Duodenal mucosa (tissue), 2 donors: ENCODE measurements around the gene MEGF8.
"Not testable (repeated sequence)": the region's sequence is repeated elsewhere in the genome, so short reads cannot be mapped to it uniquely, and the experiment has no call there.

Experiments
- H3K27ac ChIP-seq: one replicate; pipeline ENCODE4 v1.7.0; 2013; ENCODE audit warnings: low read depth, low read length
- H3K27me3 ChIP-seq, 2 donors: one replicate each; pipeline ENCODE4 v1.7.0; 2013; ENCODE audit warnings: low read length in 2 of 2, control low read depth in 1 of 2; ENCODE audit not compliant: insufficient read depth in 2 of 2, control insufficient read depth in 1 of 2
- H3K36me3 ChIP-seq, 2 donors: one replicate each; pipeline ENCODE4 v1.7.0; 2013; ENCODE audit warnings: low read length in 2 of 2, control low read depth in 1 of 2; ENCODE audit not compliant: insufficient read depth in 2 of 2, control insufficient read depth in 1 of 2
- H3K4me1 ChIP-seq, 2 donors: one replicate each; pipeline ENCODE4 v1.7.0; 2013; ENCODE audit warnings: low read length in 2 of 2, control low read depth in 1 of 2; ENCODE audit not compliant: insufficient read depth in 2 of 2, control insufficient read depth in 1 of 2
- H3K4me3 ChIP-seq, 2 donors: one replicate each; pipeline ENCODE4 v1.7.0; 2013; ENCODE audit warnings: low read length in 2 of 2, low read depth in 1 of 2
- H3K9ac ChIP-seq, 2 donors: one replicate each; pipeline ENCODE4 v1.7.0; 2013; ENCODE audit warnings: low read length in 2 of 2, low read depth in 1 of 2
- H3K9me3 ChIP-seq, 2 donors: one replicate each; pipeline ENCODE4 v1.7.0; 2013; ENCODE audit warnings: low read length in 2 of 2, control low read depth in 1 of 2; ENCODE audit not compliant: control insufficient read depth in 1 of 2

The MEGF8 gene

GRCh38 chr19:42330241-42330711, 4.8 kb downstream of the MEGF8 start:
- Histone ChIP-seq H3K9me3 (no peaks in the 10 kb centered on the region), H3K4me3 (no peak overlapping the region), H3K27ac (no peak overlapping the region), H3K27me3 (no peaks in the 10 kb centered on the region), H3K9ac (no peak overlapping the region), H3K36me3 (peaks cover 0 to 3% of the 10 kb centered on the region in 2 donors), H3K4me1 (peaks cover 6 to 14% of the 10 kb centered on the region in 2 donors)

GRCh38 chr19:42331333-42331732, 5.9 kb downstream of the MEGF8 start:
- H3K27ac ChIP-seq, result not testable (repeated sequence)

GRCh38 chr19:42332059-42332458, 6.6 kb downstream of the MEGF8 start:
- H3K4me1 ChIP-seq, result peaks cover 0 to 5% of the 10 kb centered on the region in 2 donors
- no peaks in the 10 kb centered on the region for H3K27me3 ChIP-seq
- H3K4me3 ChIP-seq, result no peak overlapping the region
- H3K36me3 ChIP-seq, result peaks cover 0 to 16% of the 10 kb centered on the region in 2 donors
- H3K9ac ChIP-seq, result no peak overlapping the region
- no peaks in the 10 kb centered on the region for H3K9me3 ChIP-seq
- H3K27ac ChIP-seq, result no peak overlapping the region

More at GRCh38 chr19:42331333-42331732, 5.9 kb downstream of the MEGF8 start:
- not testable (repeated sequence) for H3K36me3 ChIP-seq, H3K27me3 ChIP-seq, H3K4me3 ChIP-seq, H3K9me3 ChIP-seq, H3K9ac ChIP-seq
- peaks cover 2 to 11% of the 10 kb centered on the region in 2 donors for H3K4me1 ChIP-seq

GRCh38 chr19:42333018-42333417, 7.6 kb downstream of the MEGF8 start:
- Histone ChIP-seq H3K9me3 (no peaks in the 10 kb centered on the region), H3K36me3 (peaks cover 0 to 18% of the 10 kb centered on the region in 2 donors), H3K27ac (no peak overlapping the region), H3K27me3 (no peaks in the 10 kb centered on the region), H3K9ac (no peak overlapping the region), H3K4me3 (no peak overlapping the region), H3K4me1 (no peaks in the 10 kb centered on the region)

GRCh38 chr19:42333975-42334696, 8.7 kb downstream of the MEGF8 start:
- Histone ChIP-seq H3K9ac (no peak overlapping the region), H3K4me3 (no peak overlapping the region), H3K36me3 (peaks cover 0 to 18% of the 10 kb centered on the region in 2 donors), H3K9me3 (no peaks in the 10 kb centered on the region), H3K27ac (no peak overlapping the region), H3K4me1 (no peaks in the 10 kb centered on the region), H3K27me3 (no peaks in the 10 kb centered on the region)

GRCh38 chr19:42334697-42335373, 9.4 kb downstream of the MEGF8 start:
- Histone ChIP-seq H3K4me3 (no peak overlapping the region), H3K9me3 (no peaks in the 10 kb centered on the region), H3K36me3 (peaks cover 0 to 18% of the 10 kb centered on the region in 2 donors)

GRCh38 chr19:42335374-42335936, 10.0 kb downstream of the MEGF8 start:
- Histone ChIP-seq H3K27me3 (no peaks in the 10 kb centered on the region), H3K27ac (no peak overlapping the region), H3K36me3 (peaks cover 0 to 18% of the 10 kb centered on the region in 2 donors), H3K9me3 (no peaks in the 10 kb centered on the region), H3K4me1 (no peaks in the 10 kb centered on the region), H3K9ac (no peak overlapping the region), H3K4me3 (no peak overlapping the region)

More at GRCh38 chr19:42334697-42335373, 9.4 kb downstream of the MEGF8 start:
- H3K27ac ChIP-seq, result no peak overlapping the region
- no peak overlapping the region for H3K9ac ChIP-seq
- no peaks in the 10 kb centered on the region for H3K4me1 ChIP-seq
- H3K27me3 ChIP-seq, result no peaks in the 10 kb centered on the region

GRCh38 chr19:42335971-42336370, 10.5 kb downstream of the MEGF8 start:
- Histone ChIP-seq H3K9me3 (no peaks in the 10 kb centered on the region), H3K27ac (no peak overlapping the region), H3K27me3 (no peaks in the 10 kb centered on the region), H3K36me3 (peaks cover 0 to 18% of the 10 kb centered on the region in 2 donors), H3K9ac (no peak overlapping the region), H3K4me1 (no peaks in the 10 kb centered on the region), H3K4me3 (no peak overlapping the region)

- H3K9ac ChIP-seq, H3K27ac ChIP-seq, H3K9me3 ChIP-seq, H3K27me3 ChIP-seq, H3K4me1 ChIP-seq, H3K4me3 ChIP-seq: not testable (repeated sequence)
- peaks cover 0 to 15% of the 10 kb centered on the region in 2 donors for H3K36me3 ChIP-seq
These were observed 13.9 kb downstream of the MEGF8 start for GRCh38 chr19:42339126-42339860.
